MM.1S (cell line): Measurements from ENCODE around the gene TLK1.

Experiments
- DNase-seq: peaks from one replicate; pipeline ENCODE4 v3.0.0-alpha.2; 2015
- H2AFZ ChIP-seq: fragments of 300-600 bp; sonication (generic); 2 replicates; pipeline ENCODE4 v1.6.0; 2016; ENCODE audit warnings: antibody characterized with exemption, low read length
- H3F3A ChIP-seq: fragments of 300-600 bp; sonication (generic); 2 replicates; pipeline ENCODE4 v1.6.1; 2016; ENCODE audit warnings: mild to moderate bottlenecking, antibody characterized with exemption, low read length, moderate library complexity, mixed read lengths; ENCODE audit not compliant: insufficient read depth
- H3K27ac ChIP-seq: fragments of 300-600 bp; sonication (generic); 2 replicates; pipeline ENCODE4 v1.5.1; 2016; ENCODE audit warnings: mild to moderate bottlenecking, low read length
- H3K27me3 ChIP-seq: fragments of 300-600 bp; sonication (generic); replicated peaks from 2 replicates; pipeline ENCODE4 v1.6.0; 2016; ENCODE audit warnings: low read length; ENCODE audit not compliant: insufficient read depth
- H3K36me3 ChIP-seq: fragments of 300-600 bp; sonication (generic); replicated peaks from 2 replicates; pipeline ENCODE4 v1.6.1; 2016; ENCODE audit warnings: mild to moderate bottlenecking, low read length, mixed read lengths; ENCODE audit not compliant: insufficient read depth
- H3K4me1 ChIP-seq: fragments of 300-600 bp; sonication (generic); 2 replicates; pipeline ENCODE4 v1.6.1; 2016; ENCODE audit warnings: low read length, mixed read lengths
- H3K4me2 ChIP-seq: fragments of 300-600 bp; sonication (generic); 2 replicates; pipeline ENCODE4 v1.6.0; 2016; ENCODE audit warnings: low read depth, low read length
- H3K4me3 ChIP-seq: fragments of 300-600 bp; sonication (generic); 2 replicates; pipeline ENCODE4 v1.5.1; 2016; ENCODE audit warnings: low read length, mixed read lengths
- H3K79me2 ChIP-seq: fragments of 300-600 bp; sonication (generic); 2 replicates; pipeline ENCODE4 v1.6.1; 2016; ENCODE audit warnings: mixed run types, low read length, mixed read lengths
- H3K9ac ChIP-seq: fragments of 300-600 bp; sonication (generic); 2 replicates; pipeline ENCODE4 v1.6.1; 2016; ENCODE audit warnings: low read length, mixed read lengths
- H3K9me2 ChIP-seq: fragments of 300-600 bp; sonication (generic); replicated peaks from 2 replicates; pipeline ENCODE4 v1.6.1; 2016; ENCODE audit warnings: mild to moderate bottlenecking, low read length, mixed read lengths; ENCODE audit not compliant: insufficient read depth
- H3K9me3 ChIP-seq: fragments of 300-600 bp; sonication (generic); replicated peaks from 2 replicates; pipeline ENCODE4 v1.6.1; 2016; ENCODE audit warnings: mild to moderate bottlenecking, low read length, mixed read lengths; ENCODE audit not compliant: insufficient read depth
- H4K20me1 ChIP-seq: fragments of 300-600 bp; sonication (generic); 2 replicates; pipeline ENCODE4 v1.6.1; 2016; ENCODE audit warnings: mild to moderate bottlenecking, low read length, moderate library complexity, mixed read lengths; ENCODE audit not compliant: insufficient read depth
- CTCF ChIP-seq: fragments of 300-600 bp; sonication (generic); IDR thresholded peaks from 2 replicates; pipeline ENCODE4 v1.5.1; 2016; ENCODE audit warnings: antibody characterized with exemption, low read length, mixed read lengths
- EZH2 ChIP-seq: fragments of 300-600 bp; sonication (generic); optimal IDR thresholded peaks from 2 replicates; pipeline ENCODE3; 2017; ENCODE audit warnings: low read depth, mild to moderate bottlenecking, antibody characterized with exemption, low read length, mixed read lengths
- EZH2phosphoT487 ChIP-seq: fragments of 300-600 bp; sonication (generic); IDR thresholded peaks from 2 replicates; pipeline ENCODE4 v1.6.1; 2018; ENCODE audit warnings: antibody characterized with exemption, low read length

Gene TLK1

GRCh38 chr2:170953941-170954340, 206.8 kb downstream of the TLK1 start:
- peaks cover 33% of the 10 kb centered on the region for H3K36me3 ChIP-seq

DNA sequence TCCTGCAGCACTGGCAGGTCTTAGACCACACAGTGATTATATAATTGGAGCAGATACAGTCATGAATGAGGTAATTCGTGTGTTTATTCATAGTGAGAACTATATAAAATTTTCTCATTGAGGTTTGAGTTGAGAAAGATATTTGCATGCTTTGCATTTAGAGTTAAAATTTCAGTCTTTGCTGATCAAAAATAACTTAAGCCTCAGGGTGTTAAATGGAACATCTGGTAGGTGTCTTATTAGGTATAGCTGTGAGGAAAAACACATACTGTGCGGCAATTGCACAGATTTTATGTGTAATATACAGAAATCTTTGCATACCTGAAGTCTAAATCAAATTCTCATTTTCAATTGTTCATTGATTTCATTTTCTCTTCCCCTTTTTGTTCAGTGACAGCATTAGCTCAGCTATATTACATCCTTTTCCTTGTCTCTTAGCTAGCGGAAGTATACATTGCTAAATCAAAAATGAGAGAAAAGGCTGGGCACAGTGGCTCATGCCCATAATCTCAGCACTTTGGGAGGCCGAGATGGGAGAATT, 210.4 kb downstream of the TLK1 start:
- Histone ChIP-seq H3K36me3 (peaks cover 28% of the 10 kb centered on the region), H3F3A (no peaks in the 10 kb centered on the region), H3K9me3 (no peaks in the 10 kb centered on the region), H3K27me3 (no peaks in the 10 kb centered on the region), H2AFZ (no peak overlapping the region), H3K4me2 (no peak overlapping the region), H3K27ac (no peak overlapping the region), H3K4me3 (no peak overlapping the region), H3K79me2 (peaks cover 49% of the 10 kb centered on the region), H3K9ac (no peak overlapping the region), H3K9me2 (no peaks in the 10 kb centered on the region), H4K20me1 (peaks cover 11% of the 10 kb centered on the region), H3K4me1 (no peaks in the 10 kb centered on the region)
- TF ChIP-seq CTCF, result no peak
- TF ChIP-seq EZH2phosphoT487, result no peak
- no peak for TF ChIP-seq EZH2
- DNase-seq, result no peak

More at GRCh38 chr2:170953941-170954340, 206.8 kb downstream of the TLK1 start:
- no peaks in the 10 kb centered on the region for H3K4me1 ChIP-seq
- H3K27me3 ChIP-seq, result no peaks in the 10 kb centered on the region
- TF ChIP-seq CTCF, result no peak
- TF ChIP-seq EZH2, result no peak
- no peak for TF ChIP-seq EZH2phosphoT487
- H3K9ac ChIP-seq, result no peak overlapping the region
- H3K4me2 ChIP-seq, result no peak overlapping the region
- no peaks in the 10 kb centered on the region for H3F3A ChIP-seq
- no peak overlapping the region for H3K4me3 ChIP-seq
- H4K20me1 ChIP-seq, result no peaks in the 10 kb centered on the region
- no peaks in the 10 kb centered on the region for H3K9me2 ChIP-seq
- no peak overlapping the region for H3K27ac ChIP-seq
- no peaks in the 10 kb centered on the region for H3K9me3 ChIP-seq
- H3K79me2 ChIP-seq, result peaks cover 18% of the 10 kb centered on the region
- DNase-seq, result no peak
- no peak overlapping the region for H2AFZ ChIP-seq

DNA sequence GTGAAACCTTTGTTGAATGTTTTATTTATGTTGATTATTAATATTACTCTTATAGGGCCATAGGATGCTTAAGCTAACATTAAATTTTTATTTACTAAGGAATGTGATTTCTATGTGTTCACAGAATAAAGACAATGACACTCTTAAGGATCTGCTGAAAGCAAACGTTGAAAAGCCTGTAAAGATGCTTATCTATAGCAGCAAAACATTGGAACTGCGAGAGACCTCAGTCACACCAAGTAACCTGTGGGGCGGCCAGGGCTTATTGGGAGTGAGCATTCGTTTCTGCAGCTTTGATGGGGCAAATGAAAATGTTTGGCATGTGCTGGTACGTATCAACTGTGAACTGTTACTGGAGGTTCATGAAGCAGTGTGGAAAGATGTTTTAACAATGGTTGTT, 211.3 kb downstream of the TLK1 start:
- Histone ChIP-seq H4K20me1 (peaks cover 20% of the 10 kb centered on the region), H2AFZ (no peak overlapping the region), H3K9ac (no peak overlapping the region), H3K79me2 (peaks cover 57% of the 10 kb centered on the region), H3K36me3 (peaks cover 28% of the 10 kb centered on the region), H3K9me3 (no peaks in the 10 kb centered on the region), H3K9me2 (no peaks in the 10 kb centered on the region), H3K27ac (no peak overlapping the region), H3K4me3 (no peak overlapping the region), H3K4me2 (no peak overlapping the region), H3K4me1 (no peaks in the 10 kb centered on the region), H3F3A (no peaks in the 10 kb centered on the region), H3K27me3 (no peaks in the 10 kb centered on the region)
- no peak for DNase-seq
- TF ChIP-seq EZH2 (no peak), EZH2phosphoT487 (no peak), CTCF (no peak)
